Activated CD4-positive, CD25-positive, alpha-beta regulatory T cell treated with anti-CD3 and anti-CD28 coated beads, Interleukin-2, amount 50 U/mL, for 16 hours (primary cell): ENCODE results near the gene LHFPL3.

Source experiments
- DNase-seq: peaks from one replicate; pipeline ENCODE4 v3.0.0-alpha.2; 2020; ENCODE audit warnings: low read depth, low spot score

The LHFPL3 gene

GRCh38 chr7:104843198-104843597 lies 514.8 kb downstream of the LHFPL3 start:
- no peak for DNase-seq

- no peak for DNase-seq
Observed at GRCh38 chr7:104845557-104845956, 517.2 kb downstream of the LHFPL3 start.

- no peak for DNase-seq
Observed at GRCh38 chr7:104846731-104847130, 518.3 kb downstream of the LHFPL3 start.

GRCh38 chr7:104848138-104848990 lies 520.0 kb downstream of the LHFPL3 start:
- peak; percentile 19 for DNase-seq

- DNase-seq = no peak
Observed at GRCh38 chr7:104850374-104850773, 522.0 kb downstream of the LHFPL3 start.

- DNase-seq = no peak
Observed at GRCh38 chr7:104851268-104851667, 522.9 kb downstream of the LHFPL3 start.

GRCh38 chr7:104852386-104852785 lies 524.0 kb downstream of the LHFPL3 start:
- no peak for DNase-seq

- no peak for DNase-seq
Observed at GRCh38 chr7:104855861-104856260, 527.5 kb downstream of the LHFPL3 start.

GRCh38 chr7:104857458-104858425 lies 529.3 kb downstream of the LHFPL3 start:
- DNase-seq = no peak

GRCh38 chr7:104859754-104860426 lies 531.5 kb downstream of the LHFPL3 start:
- no peak for DNase-seq

GRCh38 chr7:104861729-104862390 lies 533.5 kb downstream of the LHFPL3 start:
- DNase-seq = no peak

GRCh38 chr7:104862719-104863118 lies 534.3 kb downstream of the LHFPL3 start:
- no peak for DNase-seq

GRCh38 chr7:104873401-104873800 lies 545.0 kb downstream of the LHFPL3 start:
- no peak for DNase-seq

GRCh38 chr7:104878577-104878976 lies 550.2 kb downstream of the LHFPL3 start:
- no peak for DNase-seq

- DNase-seq = no peak
Observed at GRCh38 chr7:104883248-104883717, 554.9 kb downstream of the LHFPL3 start.

- peak; percentile 54 for DNase-seq
Observed at GRCh38 chr7:104883718-104884452, 555.5 kb downstream of the LHFPL3 start.

- no peak for DNase-seq
Observed at GRCh38 chr7:104886651-104887050, 558.2 kb downstream of the LHFPL3 start.

GRCh38 chr7:104890216-104890615 lies 561.8 kb downstream of the LHFPL3 start:
- no peak for DNase-seq

- DNase-seq = no peak
Observed at GRCh38 chr7:104891949-104892348, 563.5 kb downstream of the LHFPL3 start.

- no peak for DNase-seq
Observed at GRCh38 chr7:104894314-104894713, 565.9 kb downstream of the LHFPL3 start.
